Measurements from ENCODE around the gene TRMT61A. TPM values are rescaled to one million over a fixed set of nuclear protein-coding genes. Genes with fewer than 3 reads are reported as not detected.

The TRMT61A gene
- polyA plus RNA-seq, 1 of the 3 experiments (the other 2 are of a cell fraction): 15.8 TPM

DNA sequence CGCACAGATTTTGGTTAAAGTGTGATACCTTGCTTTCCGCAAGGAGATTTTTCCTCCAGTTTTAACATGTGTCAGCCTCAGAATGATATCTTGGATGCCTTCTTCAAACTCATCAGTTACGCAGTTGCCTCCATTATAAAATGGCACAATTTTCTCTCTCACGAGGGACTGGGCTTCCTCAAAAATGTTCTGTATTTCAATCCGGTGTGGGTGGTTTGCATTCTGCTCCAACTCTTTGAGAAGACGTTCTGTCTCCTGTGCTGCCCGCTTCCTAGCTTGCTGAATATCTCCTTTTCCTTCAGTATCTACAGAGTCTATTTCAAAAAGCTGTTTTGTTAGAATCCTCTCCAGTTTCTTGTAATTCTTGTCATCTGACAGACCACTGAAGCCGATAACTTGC is 31.7 kb downstream of the TRMT61A start:
- TF ChIP-seq RAD21 (IDR thresholded peaks at IDR 0.05; ENCODE audit: low read length) (no peak), RXRA (IDR thresholded peaks at IDR 0.05; ENCODE audit: borderline replicate concordance, low read depth) (no peak), GATA2 (CRISPR knock-in tag; IDR thresholded peaks at IDR 0.05) (no peak), MEF2A (IDR thresholded peaks at IDR 0.05; ENCODE audit: borderline replicate concordance, low read depth) (no peak), NRF1 (IDR thresholded peaks at IDR 0.05; ENCODE audit: low read depth, low read length) (no peak), RFX5 (IDR thresholded peaks at IDR 0.05; ENCODE audit: low read length) (no peak), TAF1 (IDR thresholded peaks at IDR 0.05; ENCODE audit: borderline replicate concordance, low read depth, low read length) (no peak)
- TF ChIP-seq, protein P1, sequence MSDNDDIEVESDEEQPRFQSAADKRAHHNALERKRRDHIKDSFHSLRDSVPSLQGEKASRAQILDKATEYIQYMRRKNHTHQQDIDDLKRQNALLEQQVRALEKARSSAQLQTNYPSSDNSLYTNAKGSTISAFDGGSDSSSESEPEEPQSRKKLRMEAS (IDR thresholded peaks at IDR 0.05; ENCODE audit: low read depth): no peak
- TF ChIP-seq, protein P2, sequence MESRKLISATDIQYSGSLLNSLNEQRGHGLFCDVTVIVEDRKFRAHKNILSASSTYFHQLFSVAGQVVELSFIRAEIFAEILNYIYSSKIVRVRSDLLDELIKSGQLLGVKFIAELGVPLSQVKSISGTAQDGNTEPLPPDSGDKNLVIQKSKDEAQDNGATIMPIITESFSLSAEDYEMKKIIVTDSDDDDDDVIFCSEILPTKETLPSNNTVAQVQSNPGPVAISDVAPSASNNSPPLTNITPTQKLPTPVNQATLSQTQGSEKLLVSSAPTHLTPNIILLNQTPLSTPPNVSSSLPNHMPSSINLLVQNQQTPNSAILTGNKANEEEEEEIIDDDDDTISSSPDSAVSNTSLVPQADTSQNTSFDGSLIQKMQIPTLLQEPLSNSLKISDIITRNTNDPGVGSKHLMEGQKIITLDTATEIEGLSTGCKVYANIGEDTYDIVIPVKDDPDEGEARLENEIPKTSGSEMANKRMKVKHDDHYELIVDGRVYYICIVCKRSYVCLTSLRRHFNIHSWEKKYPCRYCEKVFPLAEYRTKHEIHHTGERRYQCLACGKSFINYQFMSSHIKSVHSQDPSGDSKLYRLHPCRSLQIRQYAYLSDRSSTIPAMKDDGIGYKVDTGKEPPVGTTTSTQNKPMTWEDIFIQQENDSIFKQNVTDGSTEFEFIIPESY (IDR thresholded peaks at IDR 0.05; ENCODE audit: borderline replicate concordance, low read depth): no peak
- H3K9me2 ChIP-seq: no peaks in the 10 kb centered on the region
- no peak for DNase-seq
- H4K20me1 ChIP-seq (ENCODE audit: insufficient read depth): peaks cover 64% of the 10 kb centered on the region
- H3F3A ChIP-seq (replicated peaks; ENCODE audit: insufficient read depth): peaks cover 14% of the 10 kb centered on the region
- peaks cover 97% of the 10 kb centered on the region for H3K79me2 ChIP-seq (ENCODE audit: insufficient read depth)
- POLR2A ChIA-PET: no interaction called here
- H3K27ac ChIP-seq (ENCODE audit: low read depth in 2 of 2, low read length in 1 of 2): no peak overlapping the region
- peaks cover 24 to 32% of the 10 kb centered on the region in 2 experiments for H3K36me3 ChIP-seq (replicated peaks in 1 of 2; ENCODE audit: control insufficient read depth in 1 of 2, insufficient read depth in 2 of 2, low read length in 1 of 2)
- WGBS (ENCODE audit: low lambda C conversion rate): 88% methylated on average over 8 of the region's 8 CpGs
- peak overlapping the region; percentile 94; the same call in 1 of the 2 replicates for H3K9ac ChIP-seq
- peak overlapping the region in 1 of 2 experiments; percentile 92; a peak in 3 of 4 replicates for H3K4me3 ChIP-seq (ENCODE audit: low read depth in 2 of 2, low read length in 1 of 2)
- peaks cover 16 to 19% of the 10 kb centered on the region in 2 experiments; a peak in 3 of 4 replicates for H3K4me1 ChIP-seq (ENCODE audit: control insufficient read depth in 1 of 2, insufficient read depth in 2 of 2, low read depth in 1 of 2, low read length in 1 of 2)
- H3K27me3 ChIP-seq (ENCODE audit: insufficient read depth): no peaks in the 10 kb centered on the region
- no peak overlapping the region for H2AFZ ChIP-seq (ENCODE audit: low read depth)
- CTCF ChIA-PET: interaction anchor here (1.4 to 2.7 kb wide), 5 partner anchors 8 to 61 kb away, joined by 3 to 13 read pairs (median 9); no protein-coding TSS in a partner anchor
- H3K9me3 ChIP-seq: no peaks in the 10 kb centered on the region
- peak overlapping the region; percentile 98 for H3K4me2 ChIP-seq

DNA sequence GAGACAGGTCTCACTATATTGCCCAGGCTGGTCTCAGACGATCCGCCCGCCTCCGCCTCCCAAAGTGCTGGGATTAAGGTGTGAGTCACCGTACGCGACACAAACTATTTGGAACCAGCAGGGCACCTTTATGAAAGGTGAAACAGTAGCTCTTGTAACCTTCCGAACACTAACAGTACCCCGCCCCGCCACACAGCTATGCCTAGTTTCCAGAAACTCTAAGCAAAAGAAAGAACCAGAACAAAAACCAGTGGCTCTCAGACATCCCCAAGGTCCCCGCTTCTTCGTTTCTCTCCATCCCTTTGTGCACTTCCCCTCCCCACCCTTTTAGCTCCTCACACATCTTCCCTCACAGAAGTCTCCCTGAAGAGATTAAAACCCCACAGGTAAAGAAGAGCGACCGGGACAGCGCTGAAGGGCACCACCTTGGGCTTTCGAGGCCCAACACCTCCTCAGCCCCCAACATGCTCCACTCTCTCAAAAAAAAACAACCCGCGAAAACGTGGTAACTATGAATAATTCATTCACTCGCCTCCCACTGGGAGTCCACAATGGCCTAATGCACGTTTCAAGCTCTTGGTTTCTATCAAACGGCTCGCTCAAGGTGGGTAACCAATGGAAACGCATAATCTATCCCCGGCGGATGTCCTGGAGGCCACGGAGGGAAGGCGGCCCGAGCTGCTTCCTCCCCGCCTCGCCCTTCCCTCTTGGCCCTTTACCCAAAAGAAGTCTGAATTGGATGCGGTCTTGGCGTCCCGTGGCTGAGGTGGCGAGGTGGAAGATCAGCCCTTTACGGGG is 32.6 kb downstream of the TRMT61A start:
- H4K20me1 ChIP-seq (ENCODE audit: insufficient read depth): peaks cover 66% of the 10 kb centered on the region
- peak overlapping the region; percentile 94 for H3K9ac ChIP-seq
- H3K27ac ChIP-seq (ENCODE audit: low read depth in 2 of 2, low read length in 1 of 2): peak overlapping the region; percentile 92
- peak; percentile 19; the same call in 1 of the 2 replicates for TF ChIP-seq MXI1 (IDR thresholded peaks at IDR 0.05; ENCODE audit: low read depth, low read length)
- no peak for TF ChIP-seq TEAD4 (IDR thresholded peaks at IDR 0.05; ENCODE audit: borderline replicate concordance, insufficient read depth)
- H3K4me3 ChIP-seq (ENCODE audit: low read depth in 2 of 2, low read length in 1 of 2): peak overlapping the region; percentile 91 to 92
- CTCF ChIA-PET: interaction anchor here (0.9 to 2.2 kb wide), 7 partner anchors 9 to 168 kb away, joined by 3 to 11 read pairs (median 4); no protein-coding TSS in a partner anchor
- H3K27me3 ChIP-seq (ENCODE audit: insufficient read depth): no peaks in the 10 kb centered on the region
- peaks cover 23 to 31% of the 10 kb centered on the region in 2 experiments for H3K36me3 ChIP-seq (replicated peaks in 1 of 2; ENCODE audit: control insufficient read depth in 1 of 2, insufficient read depth in 2 of 2, low read length in 1 of 2)
- WGBS (ENCODE audit: low lambda C conversion rate): 21% methylated on average over 27 of the region's 36 CpGs
- peaks cover 11% of the 10 kb centered on the region for H3F3A ChIP-seq (replicated peaks; ENCODE audit: insufficient read depth)
- peak overlapping the region; percentile 98 for H3K4me2 ChIP-seq
- no peaks in the 10 kb centered on the region for H3K9me3 ChIP-seq
- H3K4me1 ChIP-seq (ENCODE audit: control insufficient read depth in 1 of 2, insufficient read depth in 2 of 2, low read depth in 1 of 2, low read length in 1 of 2): peaks cover 16 to 19% of the 10 kb centered on the region in 2 experiments; a peak in 3 of 4 replicates
- H3K79me2 ChIP-seq (ENCODE audit: insufficient read depth): peaks cover 97% of the 10 kb centered on the region
- no peak overlapping the region for H2AFZ ChIP-seq (ENCODE audit: low read depth)
- no peaks in the 10 kb centered on the region for H3K9me2 ChIP-seq
- DNase-seq: peak; percentile 74
- POLR2A ChIA-PET: interaction anchor here (0.6 to 1.5 kb wide), 5 partner anchors 9 to 119 kb away, joined by 3 to 4 read pairs (median 3); no protein-coding TSS in a partner anchor

Measured in SK-N-SH (cell line).